ENCODE data around the gene LAMA5.

DNA sequence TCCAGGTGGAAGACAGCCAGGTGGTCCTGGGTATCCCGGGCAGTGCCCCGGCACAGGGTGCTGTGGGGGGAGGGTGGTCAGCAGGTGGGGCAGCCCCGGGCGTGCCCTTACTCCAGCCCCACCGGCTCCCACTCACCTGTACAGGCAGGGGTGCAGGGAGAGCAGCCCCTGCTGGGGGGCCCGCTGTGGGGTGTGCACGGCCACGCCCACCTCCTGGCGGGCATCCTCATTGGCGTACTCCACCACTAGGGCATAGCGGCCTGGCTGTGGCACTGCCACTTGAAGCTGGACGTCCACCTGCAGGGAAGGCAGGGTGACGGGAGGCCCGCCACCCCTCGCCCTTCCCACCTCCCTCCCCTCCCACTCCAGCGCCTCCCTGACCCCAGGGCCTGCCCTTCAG, 34.7 kb downstream of the LAMA5 start:
- TF ChIP-seq, protein P1, sequence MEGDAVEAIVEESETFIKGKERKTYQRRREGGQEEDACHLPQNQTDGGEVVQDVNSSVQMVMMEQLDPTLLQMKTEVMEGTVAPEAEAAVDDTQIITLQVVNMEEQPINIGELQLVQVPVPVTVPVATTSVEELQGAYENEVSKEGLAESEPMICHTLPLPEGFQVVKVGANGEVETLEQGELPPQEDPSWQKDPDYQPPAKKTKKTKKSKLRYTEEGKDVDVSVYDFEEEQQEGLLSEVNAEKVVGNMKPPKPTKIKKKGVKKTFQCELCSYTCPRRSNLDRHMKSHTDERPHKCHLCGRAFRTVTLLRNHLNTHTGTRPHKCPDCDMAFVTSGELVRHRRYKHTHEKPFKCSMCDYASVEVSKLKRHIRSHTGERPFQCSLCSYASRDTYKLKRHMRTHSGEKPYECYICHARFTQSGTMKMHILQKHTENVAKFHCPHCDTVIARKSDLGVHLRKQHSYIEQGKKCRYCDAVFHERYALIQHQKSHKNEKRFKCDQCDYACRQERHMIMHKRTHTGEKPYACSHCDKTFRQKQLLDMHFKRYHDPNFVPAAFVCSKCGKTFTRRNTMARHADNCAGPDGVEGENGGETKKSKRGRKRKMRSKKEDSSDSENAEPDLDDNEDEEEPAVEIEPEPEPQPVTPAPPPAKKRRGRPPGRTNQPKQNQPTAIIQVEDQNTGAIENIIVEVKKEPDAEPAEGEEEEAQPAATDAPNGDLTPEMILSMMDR (IDR thresholded peaks at IDR 0.05), result no peak
- TF ChIP-seq POLR2A (IDR thresholded peaks at IDR 0.05), result no peak
- TF ChIP-seq EP300 (IDR thresholded peaks at IDR 0.05), result no peak

All from ovary (tissue), 3 donors.